Mesenchymal stem cell (in vitro differentiated cells and primary cell): ENCODE data around the gene CCDC85C. TPM values are rescaled to one million over a fixed set of nuclear protein-coding genes. Genes with fewer than 3 reads are reported as not detected.

Source experiments
- DNase-seq: peaks from one replicate; pipeline ENCODE4 v3.0.0-alpha.2; 2013
- H2AFZ ChIP-seq: one replicate; pipeline ENCODE4 v1.6.1; 2013; ENCODE audit warnings: low read depth, mild to moderate bottlenecking, control low read depth, inconsistent platforms, low read length, moderate library complexity
- H2AK5ac ChIP-seq: 2 replicates; pipeline ENCODE4 v1.6.1; 2013; ENCODE audit warnings: low read length, moderate library complexity, mild to moderate bottlenecking, inconsistent platforms; ENCODE audit not compliant: severe bottlenecking
- H2BK120ac ChIP-seq: one replicate; pipeline ENCODE4 v1.6.1; 2013; ENCODE audit warnings: low read depth, mild to moderate bottlenecking, inconsistent platforms, low read length, moderate library complexity
- H2BK12ac ChIP-seq, 2 experiments: one replicate each; pipeline ENCODE4 v1.6.1; 2013; ENCODE audit warnings: inconsistent platforms in 2 of 2, low read length in 2 of 2, mild to moderate bottlenecking in 2 of 2, moderate library complexity in 2 of 2, control low read depth in 1 of 2
- H2BK15ac ChIP-seq: one replicate; pipeline ENCODE4 v1.6.1; 2013; ENCODE audit warnings: mild to moderate bottlenecking, low read depth, inconsistent platforms; ENCODE audit not compliant: poor library complexity, severe bottlenecking
- H2BK5ac ChIP-seq: 2 replicates; pipeline ENCODE4 v1.6.1; 2013; ENCODE audit warnings: low read depth, mild to moderate bottlenecking, low read length, control low read depth, inconsistent platforms; ENCODE audit not compliant: poor library complexity, severe bottlenecking
- H3K14ac ChIP-seq, 2 experiments: one replicate each; pipeline ENCODE4 v1.6.1; 2013; ENCODE audit warnings: inconsistent platforms in 2 of 2, low read length in 2 of 2, control low read depth in 1 of 2, mild to moderate bottlenecking in 1 of 2, moderate library complexity in 1 of 2
- H3K18ac ChIP-seq, 2 experiments: one replicate each; pipeline ENCODE4 v1.6.1; 2013; ENCODE audit warnings: inconsistent platforms in 2 of 2, low read length in 2 of 2, control low read depth in 1 of 2, low read depth in 1 of 2, mild to moderate bottlenecking in 1 of 2
- H3K23ac ChIP-seq, 2 experiments: one replicate each; pipeline ENCODE4 v1.6.1; 2013; ENCODE audit warnings: inconsistent platforms in 2 of 2, low read length in 2 of 2, mild to moderate bottlenecking in 2 of 2, moderate library complexity in 2 of 2, control low read depth in 1 of 2
- H3K27ac ChIP-seq: 2 replicates; pipeline ENCODE4 v1.5.1; 2013; ENCODE audit warnings: mild to moderate bottlenecking, moderate library complexity, low read length, control low read depth, inconsistent platforms; ENCODE audit not compliant: poor library complexity, severe bottlenecking
- H3K27me3 ChIP-seq, 2 experiments: 2 replicates each; pipeline versions ENCODE4 v1.6.1 to v1.7.0; 2013; ENCODE audit warnings: low read length in 2 of 2, mild to moderate bottlenecking in 2 of 2, moderate library complexity in 2 of 2, control low read depth in 1 of 2, inconsistent platforms in 1 of 2; ENCODE audit not compliant: control insufficient read depth in 1 of 2, insufficient read depth in 1 of 2
- H3K36me3 ChIP-seq, 2 experiments: 2 replicates each; pipeline versions ENCODE4 v1.6.1 to v1.7.0; 2013; ENCODE audit warnings: low read length in 2 of 2, control low read depth in 1 of 2, inconsistent platforms in 1 of 2, low read depth in 1 of 2, mild to moderate bottlenecking in 1 of 2; ENCODE audit not compliant: insufficient read depth in 2 of 2, control insufficient read depth in 1 of 2
- H3K4ac ChIP-seq, 2 experiments: one replicate each; pipeline ENCODE4 v1.6.1; 2013; ENCODE audit warnings: inconsistent platforms in 2 of 2, low read length in 2 of 2, mild to moderate bottlenecking in 2 of 2, moderate library complexity in 2 of 2, control low read depth in 1 of 2, low read depth in 1 of 2
- H3K4me1 ChIP-seq: 2 replicates; pipeline ENCODE4 v1.6.1; 2013; ENCODE audit warnings: low read depth, low read length, control low read depth; ENCODE audit not compliant: control insufficient read depth, insufficient read depth
- H3K4me2 ChIP-seq: 2 replicates; pipeline ENCODE4 v1.6.1; 2013; ENCODE audit warnings: low read length, mild to moderate bottlenecking, inconsistent platforms; ENCODE audit not compliant: poor library complexity, severe bottlenecking
- H3K4me3 ChIP-seq, 2 experiments: 2 replicates each; pipeline versions ENCODE4 v1.5.1 to v1.7.0; 2013; ENCODE audit warnings: low read length in 2 of 2, mild to moderate bottlenecking in 2 of 2, control low read depth in 1 of 2, low read depth in 1 of 2; ENCODE audit not compliant: insufficient read depth in 1 of 2
- H3K79me1 ChIP-seq: replicated peaks from 2 replicates; pipeline ENCODE4 v1.6.1; 2013; ENCODE audit warnings: mild to moderate bottlenecking, control low read depth, low read length, inconsistent platforms; ENCODE audit not compliant: poor library complexity, severe bottlenecking
- H3K9ac ChIP-seq: 2 replicates; pipeline ENCODE4 v1.7.0; 2013; ENCODE audit warnings: mild to moderate bottlenecking, low read length, moderate library complexity
- H3K9me3 ChIP-seq: 2 replicates; pipeline ENCODE4 v1.7.0; 2013; ENCODE audit warnings: mild to moderate bottlenecking, low read length; ENCODE audit not compliant: control insufficient read depth
- H4K8ac ChIP-seq: one replicate; pipeline ENCODE4 v1.6.1; 2013; ENCODE audit warnings: inconsistent platforms, mild to moderate bottlenecking, low read length, moderate library complexity
- H4K91ac ChIP-seq: one replicate; pipeline ENCODE4 v1.6.1; 2013; ENCODE audit warnings: mild to moderate bottlenecking, low read length, inconsistent platforms
- WGBS: methylation state at CpG from one replicate; pipeline ENCODE4 v1.1.7; 2013; ENCODE audit warnings: mixed read lengths; 5-methylcytosine and 5-hydroxymethylcytosine counted together
- polyA plus RNA-seq, 2 experiments: library from polyadenylated mRNA; stranded (reverse); fragments of 200-250 nt; gene quantifications; one replicate each; pipeline ENCODE4 v1.2.3, GENCODE V29; 2013

The CCDC85C gene
- 1.1 TPM for polyA plus RNA-seq (2013, experiment 1 of 2)
- 1.2 TPM for polyA plus RNA-seq (2013, experiment 2 of 2)

- H3K27ac ChIP-seq: peak within 1 kb of the TSS; percentile 49
- H3K27me3 ChIP-seq: peaks cover 14 to 68% of the 10 kb centered on the region in 2 experiments
- H2AFZ ChIP-seq: peak within 1 kb of the TSS; percentile 57
- H2BK15ac ChIP-seq: peak within 1 kb of the TSS; percentile 34
- H3K79me1 ChIP-seq: peaks cover 6% of the 10 kb centered on the region
- peaks cover 0 to 7% of the 10 kb centered on the region in 2 experiments for H3K36me3 ChIP-seq
- 2% methylated on average over 74 of the region's 128 CpGs for WGBS
- no peak within 1 kb of the TSS for H2AK5ac ChIP-seq
- H3K14ac ChIP-seq: peak within 1 kb of the TSS in 1 of 2 experiments; percentile 55
- peak within 1 kb of the TSS; percentile 46 to 55 for H3K4ac ChIP-seq
- H3K4me2 ChIP-seq: peak within 1 kb of the TSS; percentile 98
- peaks cover 35% of the 10 kb centered on the region for H3K4me1 ChIP-seq
- peak within 1 kb of the TSS; percentile 42 for H2BK120ac ChIP-seq
- H2BK12ac ChIP-seq: peak within 1 kb of the TSS in 1 of 2 experiments; percentile 60
- peak within 1 kb of the TSS; percentile 54 for H4K8ac ChIP-seq
- peak within 1 kb of the TSS; percentile 19 to 65 for H3K18ac ChIP-seq
- H3K9ac ChIP-seq: peak within 1 kb of the TSS; percentile 73
- DNase-seq: peak; percentile 42
- H3K23ac ChIP-seq: peak within 1 kb of the TSS in 1 of 2 experiments; percentile 87
- peak within 1 kb of the TSS; percentile 69 to 81 for H3K4me3 ChIP-seq
- H3K9me3 ChIP-seq: no peaks in the 10 kb centered on the region
- no peak within 1 kb of the TSS for H2BK5ac ChIP-seq
- H4K91ac ChIP-seq: peak within 1 kb of the TSS; percentile 65
Measured at GRCh38 chr14:99603471-99604277, at the start of gene CCDC85C. TSS of gene CCDC85C (minus strand) at chr14:99604207. CDS start at chr14:99603959, 248 bp downstream.

GRCh38 chr14:99651953-99652746 lies 48.1 kb upstream of the CCDC85C start:
- 95% methylated on average over 31 of the region's 32 CpGs for WGBS

GRCh38 chr14:99650189-99650588 lies 46.2 kb upstream of the CCDC85C start:
- Histone ChIP-seq H3K9me3 (no peaks in the 10 kb centered on the region), H2BK5ac (no peak overlapping the region), H4K8ac (no peak overlapping the region), H3K14ac (no peak overlapping the region), H2AFZ (no peak overlapping the region), H3K79me1 (no peaks in the 10 kb centered on the region), H4K91ac (no peak overlapping the region), H2BK15ac (no peak overlapping the region), H2BK120ac (no peak overlapping the region), H3K4me3 (no peak overlapping the region), H3K18ac (no peak overlapping the region), H3K9ac (no peak overlapping the region), H3K27ac (no peak overlapping the region), H3K23ac (peak overlapping the region in 1 of 2 experiments; percentile 23), H3K4ac (no peak overlapping the region), H3K36me3 (no peaks in the 10 kb centered on the region), H2BK12ac (no peak overlapping the region), H2AK5ac (no peak overlapping the region), H3K4me1 (peaks cover 19% of the 10 kb centered on the region), H3K4me2 (no peak overlapping the region), H3K27me3 (peaks cover 0 to 3% of the 10 kb centered on the region in 2 experiments)
- WGBS: 83% methylated on average over 7 of the region's 9 CpGs
- DNase-seq: no peak

More at GRCh38 chr14:99651953-99652746, 48.1 kb upstream of the CCDC85C start:
- H2BK12ac ChIP-seq: no peak overlapping the region
- no peak overlapping the region for H3K27ac ChIP-seq
- H2BK120ac ChIP-seq: no peak overlapping the region
- H3K9me3 ChIP-seq: no peaks in the 10 kb centered on the region
- no peak overlapping the region for H3K14ac ChIP-seq
- peaks cover 7% of the 10 kb centered on the region for H3K4me1 ChIP-seq
- H3K9ac ChIP-seq: no peak overlapping the region
- H3K79me1 ChIP-seq: no peaks in the 10 kb centered on the region
- H3K18ac ChIP-seq: no peak overlapping the region
- H3K4me2 ChIP-seq: no peak overlapping the region
- no peak overlapping the region for H2AK5ac ChIP-seq
- H2BK15ac ChIP-seq: no peak overlapping the region
- H3K4me3 ChIP-seq: peak overlapping the region in 1 of 2 experiments; percentile 5
- H3K4ac ChIP-seq: no peak overlapping the region
- H2BK5ac ChIP-seq: no peak overlapping the region
- H3K36me3 ChIP-seq: no peaks in the 10 kb centered on the region
- H2AFZ ChIP-seq: no peak overlapping the region
- no peak overlapping the region for H4K91ac ChIP-seq
- H4K8ac ChIP-seq: no peak overlapping the region
- DNase-seq: no peak
- no peak overlapping the region for H3K23ac ChIP-seq
- no peaks in the 10 kb centered on the region for H3K27me3 ChIP-seq

GRCh38 chr14:99649643-99650042 lies 45.6 kb upstream of the CCDC85C start:
- no peak overlapping the region for H4K91ac ChIP-seq
- H3K4me1 ChIP-seq: peaks cover 22% of the 10 kb centered on the region
- no peak overlapping the region for H3K27ac ChIP-seq
- H3K4me3 ChIP-seq: no peak overlapping the region
- no peaks in the 10 kb centered on the region for H3K9me3 ChIP-seq
- H2BK12ac ChIP-seq: no peak overlapping the region
- no peak overlapping the region for H3K4ac ChIP-seq
- H3K36me3 ChIP-seq: no peaks in the 10 kb centered on the region
- no peak overlapping the region for H2BK5ac ChIP-seq
- no peak overlapping the region for H2AFZ ChIP-seq
- H3K27me3 ChIP-seq: peaks cover 0 to 6% of the 10 kb centered on the region in 2 experiments
- H2BK15ac ChIP-seq: no peak overlapping the region
- WGBS: 91% methylated on average over 8 of the region's 8 CpGs
- H3K79me1 ChIP-seq: no peaks in the 10 kb centered on the region
- DNase-seq: no peak
- no peak overlapping the region for H3K18ac ChIP-seq
- peak overlapping the region in 1 of 2 experiments; percentile 38 for H3K14ac ChIP-seq
- H3K23ac ChIP-seq: no peak overlapping the region
- H4K8ac ChIP-seq: no peak overlapping the region
- H3K4me2 ChIP-seq: no peak overlapping the region
- no peak overlapping the region for H3K9ac ChIP-seq
- no peak overlapping the region for H2AK5ac ChIP-seq
- no peak overlapping the region for H2BK120ac ChIP-seq
